Ishikawa (cell line): Measurements from ENCODE around the gene ATG4A.

Source experiments
- CEBPB ChIP-seq: IDR thresholded peaks from 2 replicates; pipeline ENCODE4 v1.6.1; 2012
- CREB1 ChIP-seq: IDR thresholded peaks from 2 replicates; pipeline ENCODE4 v1.6.1; 2012; ENCODE audit warnings: low read depth
- EGR1 ChIP-seq: IDR thresholded peaks from 2 replicates; pipeline ENCODE4 v1.6.1; 2012
- EP300 ChIP-seq: IDR thresholded peaks from 2 replicates; pipeline ENCODE4 v1.6.1; 2012; ENCODE audit warnings: borderline replicate concordance
- FOXM1 ChIP-seq: IDR thresholded peaks from 2 replicates; pipeline ENCODE4 v1.6.1; 2012; ENCODE audit warnings: low read depth, borderline replicate concordance
- NFIC ChIP-seq: IDR thresholded peaks from 2 replicates; pipeline ENCODE4 v1.6.1; 2012
- RAD21 ChIP-seq: IDR thresholded peaks from 2 replicates; pipeline ENCODE4 v1.6.1; 2012; ENCODE audit warnings: low read depth
- REST ChIP-seq: IDR thresholded peaks from 2 replicates; pipeline ENCODE4 v1.6.1; 2012; ENCODE audit warnings: low read depth, mild to moderate bottlenecking
- TAF1 ChIP-seq: IDR thresholded peaks from 2 replicates; pipeline ENCODE4 v1.6.1; 2012; ENCODE audit warnings: low read depth, mild to moderate bottlenecking
- TCF12 ChIP-seq: IDR thresholded peaks from 2 replicates; pipeline ENCODE4 v1.6.1; 2012; ENCODE audit warnings: low read depth
- TEAD4 ChIP-seq: IDR thresholded peaks from 2 replicates; pipeline ENCODE4 v1.6.1; 2012
- USF1 ChIP-seq: IDR thresholded peaks from 2 replicates; pipeline ENCODE4 v1.6.1; 2012
- YY1 ChIP-seq: IDR thresholded peaks from 2 replicates; pipeline ENCODE4 v1.6.1; 2012; ENCODE audit warnings: low read depth
- ZBTB7A ChIP-seq: IDR thresholded peaks from 2 replicates; pipeline ENCODE4 v1.6.1; 2012; ENCODE audit warnings: low read depth
- TF ChIP-seq, protein P1 (sequence below): IDR thresholded peaks from 2 replicates; pipeline ENCODE4 v1.6.1; 2012

The ATG4A gene

DNA sequence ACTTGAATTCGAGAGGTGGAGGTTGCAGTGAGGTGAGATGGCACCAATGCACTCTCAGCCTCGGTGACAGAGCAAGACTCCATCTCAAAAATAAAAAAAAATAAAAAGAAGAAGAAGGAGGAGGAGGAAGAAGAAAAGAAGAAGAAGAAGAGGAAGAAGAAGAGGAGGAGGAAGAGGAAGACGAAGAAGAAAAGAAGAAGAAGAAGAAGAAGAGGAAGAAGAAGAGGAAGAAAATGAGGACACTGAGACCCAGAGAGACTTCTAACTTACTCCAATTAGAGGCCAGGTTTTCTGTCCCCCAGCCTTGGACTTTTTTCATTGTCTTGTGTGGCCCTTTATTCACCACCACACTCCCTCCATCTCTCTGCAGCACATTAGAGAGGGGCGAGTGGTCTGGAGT, 70.7 kb downstream of the ATG4A start:
- no peak for TF ChIP-seq EP300
- TF ChIP-seq RAD21, result no peak
- TF ChIP-seq USF1, result no peak
- TF ChIP-seq FOXM1, result no peak
- no peak for TF ChIP-seq TEAD4
- TF ChIP-seq EGR1, result no peak
- no peak for TF ChIP-seq YY1
- no peak for TF ChIP-seq CEBPB
- TF ChIP-seq CREB1, result no peak
- TF ChIP-seq NFIC, result no peak
- TF ChIP-seq TCF12, result no peak
- no peak for TF ChIP-seq REST

GRCh38 chrX:108163333-108164082, 71.9 kb downstream of the ATG4A start:
- TF ChIP-seq REST, result no peak
- no peak for TF ChIP-seq YY1
- TF ChIP-seq USF1, result no peak
- TF ChIP-seq EP300, result no peak
- TF ChIP-seq ZBTB7A, result no peak
- no peak for TF ChIP-seq RAD21
- no peak for TF ChIP-seq EGR1
- TF ChIP-seq CEBPB, result no peak
- TF ChIP-seq CREB1, result no peak
- TF ChIP-seq, protein P1, sequence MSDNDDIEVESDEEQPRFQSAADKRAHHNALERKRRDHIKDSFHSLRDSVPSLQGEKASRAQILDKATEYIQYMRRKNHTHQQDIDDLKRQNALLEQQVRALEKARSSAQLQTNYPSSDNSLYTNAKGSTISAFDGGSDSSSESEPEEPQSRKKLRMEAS, result no peak
- no peak for TF ChIP-seq TAF1
- no peak for TF ChIP-seq FOXM1
- no peak for TF ChIP-seq TEAD4
- no peak for TF ChIP-seq TCF12
- no peak for TF ChIP-seq NFIC

GRCh38 chrX:108165383-108166111, 74.0 kb downstream of the ATG4A start:
- no peak for TF ChIP-seq CEBPB
- TF ChIP-seq YY1, result 0 out of 2 replicates have a peak, but pooled peaks have one; percentile 40
- no peak for TF ChIP-seq TCF12
- TF ChIP-seq RAD21, result peak; percentile 11; the same call in 1 of the 2 replicates
- TF ChIP-seq FOXM1, result no peak
- TF ChIP-seq EGR1, result no peak

DNA sequence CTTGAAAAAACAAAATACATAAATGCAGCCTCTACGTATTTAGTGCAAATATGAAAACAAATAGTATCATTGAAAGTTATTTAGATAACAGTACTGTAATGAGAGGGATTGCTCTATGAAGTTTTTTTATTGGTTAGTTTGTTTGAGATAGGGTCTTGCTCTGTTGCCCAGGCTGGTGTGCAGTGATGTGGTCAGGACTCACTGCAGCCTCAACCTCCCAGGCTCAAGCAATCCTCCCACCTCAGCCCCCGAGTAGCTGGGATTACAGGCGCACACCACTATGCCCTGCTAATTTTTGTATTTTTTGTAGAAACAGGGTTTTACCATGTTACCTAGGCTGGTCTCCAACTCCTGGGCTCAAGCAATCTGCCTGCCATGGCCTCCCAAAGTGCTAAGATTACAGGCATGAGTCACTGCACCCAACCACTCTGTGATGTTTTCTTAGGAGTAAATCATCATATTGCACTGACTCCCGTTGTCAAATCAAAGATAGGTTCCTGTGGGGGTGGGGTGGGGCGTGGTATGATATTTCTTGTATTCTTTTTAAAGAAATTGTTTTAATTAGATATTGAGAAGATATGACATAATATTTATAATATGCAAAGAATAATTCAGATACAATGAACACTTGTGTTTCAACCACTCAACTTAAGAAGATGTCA, 75.8 kb downstream of the ATG4A start:
- TF ChIP-seq, protein P1, result no peak
- no peak for TF ChIP-seq USF1
- no peak for TF ChIP-seq NFIC
- no peak for TF ChIP-seq FOXM1
- no peak for TF ChIP-seq ZBTB7A
- TF ChIP-seq YY1, result no peak
- no peak for TF ChIP-seq EGR1
- no peak for TF ChIP-seq RAD21
- no peak for TF ChIP-seq REST
- TF ChIP-seq TAF1, result no peak
- no peak for TF ChIP-seq TCF12
- no peak for TF ChIP-seq CEBPB
